ENCODE measurements around the gene GPRC5B. TPM values are rescaled to one million over a fixed set of nuclear protein-coding genes. Genes with fewer than 3 reads are reported as not detected.

Gene GPRC5B
- total and polyA plus RNA-seq, 5 donors from 2014 or later = 0.14 to 0.42 (median 0.26) TPM; not detected in 1

DNA sequence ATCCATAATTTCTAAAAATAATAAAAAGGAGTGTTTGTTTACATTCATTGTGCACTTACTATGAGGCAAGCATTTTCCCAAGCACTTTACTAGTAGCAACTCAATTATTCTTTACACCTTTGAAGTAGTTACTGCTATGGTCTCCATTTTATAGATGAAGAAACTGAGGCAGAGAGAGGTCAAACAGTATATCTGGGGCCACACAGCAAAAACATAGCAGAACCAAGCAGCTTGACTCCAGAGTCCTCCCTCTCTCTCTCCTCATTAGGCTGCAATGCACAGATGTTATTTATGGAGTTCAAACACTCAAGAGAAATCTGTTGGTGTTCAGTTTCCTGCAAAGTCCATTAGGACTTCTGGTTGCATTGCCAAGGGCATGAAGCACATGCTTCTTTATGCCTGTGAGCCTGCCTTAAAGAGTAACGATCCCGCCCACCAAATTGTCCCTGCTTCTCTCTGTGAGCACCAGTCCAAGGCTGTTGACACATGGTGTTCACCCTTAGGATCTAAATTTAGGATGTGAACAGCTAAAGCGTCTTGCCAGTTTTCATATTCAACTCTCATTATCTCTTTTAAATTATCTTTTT lies 44.0 kb downstream of the GPRC5B start:
- Histone ChIP-seq H3K27ac (ENCODE audit: insufficient read depth, low read length, poor library complexity, severe bottlenecking) (no peak overlapping the region), H3K36me3 (ENCODE audit: control insufficient read depth, insufficient read depth, low read length) (no peaks in the 10 kb centered on the region), H3K4me1 (ENCODE audit: control insufficient read depth, insufficient read depth, low read length, poor library complexity, severe bottlenecking) (no peaks in the 10 kb centered on the region), H3K9me3 (ENCODE audit: control insufficient read depth in 2 of 2, low read length in 2 of 2) (no peaks in the 10 kb centered on the region), H3K4me3 (ENCODE audit: low read depth, low read length) (no peak overlapping the region), H3K27me3 (ENCODE audit: control insufficient read depth, insufficient read depth, low read length) (no peaks in the 10 kb centered on the region)
- no peak for ATAC-seq (ENCODE audit: low read depth in 2 of 2)
- H3K27ac Mint-ChIP-seq = no peak overlapping the region
- H3K36me3 Mint-ChIP-seq = no peaks in the 10 kb centered on the region
- H3K4me1 Mint-ChIP-seq = no peaks in the 10 kb centered on the region
- no peak overlapping the region for H3K4me3 Mint-ChIP-seq
- H3K27me3 Mint-ChIP-seq = peaks cover 5% of the 10 kb centered on the region
- DNase-seq = no peak
- H3K9me3 Mint-ChIP-seq = no peaks in the 10 kb centered on the region

DNA sequence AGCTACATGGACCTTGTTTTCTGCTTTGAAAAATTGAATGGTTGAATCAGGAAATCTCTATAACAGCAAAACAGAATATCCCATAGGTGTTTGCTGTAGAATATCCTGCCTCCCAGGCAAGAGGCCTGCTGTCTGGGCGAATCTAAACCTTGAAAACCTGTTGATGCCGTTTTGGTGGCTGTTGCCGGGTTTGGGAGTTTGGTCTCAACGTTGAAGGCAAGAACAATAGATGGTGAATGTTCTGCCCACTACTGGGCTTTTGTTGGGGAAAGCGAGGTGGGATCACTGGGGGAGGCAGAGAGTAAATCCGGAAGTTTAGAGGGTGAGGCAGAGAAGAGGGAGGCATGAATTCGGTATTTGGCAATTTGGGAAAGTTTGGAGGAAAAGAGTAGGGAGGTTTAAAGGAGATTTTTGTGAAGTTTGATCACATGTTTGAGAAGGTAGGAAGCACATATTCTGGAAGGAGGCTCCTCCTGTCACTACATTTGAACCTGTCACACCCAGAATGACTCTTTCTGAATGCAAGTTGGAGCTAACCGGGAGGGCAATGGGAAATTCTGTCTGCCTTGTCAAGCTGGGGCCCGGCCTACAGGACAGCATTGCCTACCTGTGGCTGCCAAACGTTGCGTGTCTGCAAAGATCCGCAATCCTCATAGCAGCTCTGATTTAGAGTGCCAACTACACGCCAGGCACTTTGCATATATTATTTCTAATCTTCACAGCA lies 46.5 kb downstream of the GPRC5B start:
- no peak overlapping the region for H3K27ac Mint-ChIP-seq
- no peak for DNase-seq

DNA sequence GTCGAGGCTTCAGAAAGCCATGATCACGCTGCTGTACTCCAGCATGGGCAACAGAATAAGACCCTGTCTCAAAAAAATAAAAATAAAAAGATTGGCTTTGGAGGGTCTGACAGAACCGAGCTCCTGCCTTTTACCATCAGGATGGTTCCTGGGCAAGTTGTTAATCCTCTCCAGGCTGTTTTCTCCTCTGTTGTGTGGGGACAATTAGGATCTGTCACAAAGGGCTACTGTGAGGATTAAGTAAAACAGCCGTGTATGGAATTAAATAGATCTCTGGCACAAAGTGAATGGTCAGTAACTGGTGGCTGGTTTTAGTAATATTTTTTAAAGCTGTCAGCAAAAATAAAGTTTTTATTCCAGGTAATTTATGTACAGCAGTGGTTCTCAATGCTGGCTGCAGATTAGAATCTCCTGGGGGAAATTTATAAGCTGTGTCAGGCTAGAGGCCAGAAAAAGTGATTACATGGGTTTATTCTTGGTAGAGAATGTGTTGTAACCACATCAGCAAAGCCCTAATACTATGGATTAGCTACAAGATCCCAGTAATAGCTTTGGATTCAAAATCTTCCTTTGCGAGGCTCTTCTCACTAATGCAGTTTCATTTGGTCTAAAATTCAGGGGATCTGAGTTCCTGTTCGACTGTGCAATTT lies 47.2 kb downstream of the GPRC5B start:
- Histone ChIP-seq H3K4me3 (ENCODE audit: low read depth, low read length) (no peak overlapping the region), H3K36me3 (ENCODE audit: control insufficient read depth, insufficient read depth, low read length) (no peaks in the 10 kb centered on the region), H3K27me3 (ENCODE audit: control insufficient read depth, insufficient read depth, low read length) (no peaks in the 10 kb centered on the region), H3K4me1 (ENCODE audit: control insufficient read depth, insufficient read depth, low read length, poor library complexity, severe bottlenecking) (no peaks in the 10 kb centered on the region), H3K9me3 (ENCODE audit: control insufficient read depth in 2 of 2, low read length in 2 of 2) (no peaks in the 10 kb centered on the region), H3K27ac (ENCODE audit: insufficient read depth, low read length, poor library complexity, severe bottlenecking) (no peak overlapping the region)
- no peaks in the 10 kb centered on the region for H3K4me1 Mint-ChIP-seq
- no peak for DNase-seq
- no peak overlapping the region for H3K4me3 Mint-ChIP-seq
- H3K9me3 Mint-ChIP-seq = peaks cover 0 to 2% (median 0%) of the 10 kb centered on the region in 7 donors
- no peaks in the 10 kb centered on the region for H3K27me3 Mint-ChIP-seq
- H3K27ac Mint-ChIP-seq = no peak overlapping the region
- no peak for ATAC-seq (ENCODE audit: low read depth in 2 of 2)
- no peaks in the 10 kb centered on the region for H3K36me3 Mint-ChIP-seq

More for the DNA sequence above, 46.5 kb downstream of the GPRC5B start:
- Histone ChIP-seq H3K36me3 (ENCODE audit: control insufficient read depth, insufficient read depth, low read length) (no peaks in the 10 kb centered on the region), H3K4me3 (ENCODE audit: low read depth, low read length) (no peak overlapping the region), H3K4me1 (ENCODE audit: control insufficient read depth, insufficient read depth, low read length, poor library complexity, severe bottlenecking) (no peaks in the 10 kb centered on the region), H3K9me3 (ENCODE audit: control insufficient read depth in 2 of 2, low read length in 2 of 2) (no peaks in the 10 kb centered on the region), H3K27me3 (ENCODE audit: control insufficient read depth, insufficient read depth, low read length) (no peaks in the 10 kb centered on the region), H3K27ac (ENCODE audit: insufficient read depth, low read length, poor library complexity, severe bottlenecking) (no peak overlapping the region)
- ATAC-seq (ENCODE audit: low read depth in 2 of 2) = no peak
- no peaks in the 10 kb centered on the region for H3K4me1 Mint-ChIP-seq
- no peak overlapping the region for H3K4me3 Mint-ChIP-seq
- peaks cover 0 to 1% (median 0%) of the 10 kb centered on the region in 7 donors for H3K9me3 Mint-ChIP-seq
- H3K27me3 Mint-ChIP-seq = peaks cover under 1% of the 10 kb centered on the region
- H3K36me3 Mint-ChIP-seq = no peaks in the 10 kb centered on the region

DNA sequence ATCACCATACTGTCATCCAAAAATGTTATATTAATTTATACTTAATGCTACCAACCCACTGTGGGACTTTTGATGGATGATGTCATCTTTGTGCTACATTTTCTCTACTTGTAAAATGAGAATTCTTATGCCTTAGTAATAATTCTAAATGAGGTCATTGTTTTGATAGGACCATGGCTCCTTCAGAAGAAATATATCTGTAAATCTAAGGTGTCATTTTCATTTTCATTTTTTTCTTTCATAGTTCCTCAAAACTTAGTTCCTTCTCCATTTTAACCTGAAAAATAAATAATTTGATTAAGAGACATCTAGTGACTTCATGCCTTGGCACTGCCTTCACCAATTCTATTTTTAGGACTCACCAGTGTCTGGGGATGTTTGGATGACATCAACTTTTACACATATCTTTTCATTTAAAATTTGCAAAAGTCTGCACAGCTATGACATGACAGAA lies 48.7 kb downstream of the GPRC5B start:
- no peaks in the 10 kb centered on the region for H3K27me3 ChIP-seq (ENCODE audit: control insufficient read depth, insufficient read depth, low read length)
- H3K27ac ChIP-seq (ENCODE audit: insufficient read depth, low read length, poor library complexity, severe bottlenecking) = no peak overlapping the region
- ATAC-seq (ENCODE audit: low read depth in 2 of 2) (no peak), DNase-seq (no peak)
- no peaks in the 10 kb centered on the region for H3K9me3 ChIP-seq (ENCODE audit: control insufficient read depth in 2 of 2, low read length in 2 of 2)
- Mint-ChIP-seq H3K9me3 (peaks cover 0 to 2% (median 0%) of the 10 kb centered on the region in 7 donors), H3K36me3 (no peaks in the 10 kb centered on the region), H3K4me3 (no peak overlapping the region), H3K27ac (no peak overlapping the region), H3K27me3 (no peaks in the 10 kb centered on the region), H3K4me1 (no peaks in the 10 kb centered on the region)
- H3K36me3 ChIP-seq (ENCODE audit: control insufficient read depth, insufficient read depth, low read length) = no peaks in the 10 kb centered on the region
- no peaks in the 10 kb centered on the region for H3K4me1 ChIP-seq (ENCODE audit: control insufficient read depth, insufficient read depth, low read length, poor library complexity, severe bottlenecking)
- H3K4me3 ChIP-seq (ENCODE audit: low read depth, low read length) = no peak overlapping the region

DNA sequence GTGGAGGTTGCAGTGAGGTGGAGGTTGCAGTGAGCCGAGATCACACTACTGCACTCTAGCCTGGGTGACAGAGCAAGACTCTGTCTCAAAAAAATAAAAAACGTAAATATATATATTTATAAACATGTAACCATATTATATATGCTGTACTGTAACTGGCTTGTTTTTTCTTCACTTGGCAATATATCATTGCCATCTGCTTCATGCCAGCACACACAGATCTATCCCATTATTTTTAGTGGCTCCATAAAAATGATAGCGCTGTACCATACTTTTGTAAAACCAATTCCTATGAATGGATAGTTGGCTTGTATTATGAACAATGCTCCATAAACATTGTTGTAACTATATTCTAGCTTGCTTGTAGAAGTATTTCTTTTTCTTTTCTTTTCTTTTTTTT lies 49.5 kb downstream of the GPRC5B start:
- Mint-ChIP-seq H3K4me3 (no peak overlapping the region), H3K27ac (no peak overlapping the region), H3K4me1 (no peaks in the 10 kb centered on the region), H3K27me3 (no peaks in the 10 kb centered on the region), H3K9me3 (peaks cover 0 to 2% (median 0%) of the 10 kb centered on the region in 7 donors), H3K36me3 (no peaks in the 10 kb centered on the region)
- Histone ChIP-seq H3K36me3 (ENCODE audit: control insufficient read depth, insufficient read depth, low read length) (no peaks in the 10 kb centered on the region), H3K9me3 (ENCODE audit: control insufficient read depth in 2 of 2, low read length in 2 of 2) (no peaks in the 10 kb centered on the region), H3K4me3 (ENCODE audit: low read depth, low read length) (no peak overlapping the region), H3K27me3 (ENCODE audit: control insufficient read depth, insufficient read depth, low read length) (no peaks in the 10 kb centered on the region), H3K4me1 (ENCODE audit: control insufficient read depth, insufficient read depth, low read length, poor library complexity, severe bottlenecking) (no peaks in the 10 kb centered on the region), H3K27ac (ENCODE audit: insufficient read depth, low read length, poor library complexity, severe bottlenecking) (no peak overlapping the region)
- DNase-seq (no peak), ATAC-seq (ENCODE audit: low read depth in 2 of 2) (no peak)

DNA sequence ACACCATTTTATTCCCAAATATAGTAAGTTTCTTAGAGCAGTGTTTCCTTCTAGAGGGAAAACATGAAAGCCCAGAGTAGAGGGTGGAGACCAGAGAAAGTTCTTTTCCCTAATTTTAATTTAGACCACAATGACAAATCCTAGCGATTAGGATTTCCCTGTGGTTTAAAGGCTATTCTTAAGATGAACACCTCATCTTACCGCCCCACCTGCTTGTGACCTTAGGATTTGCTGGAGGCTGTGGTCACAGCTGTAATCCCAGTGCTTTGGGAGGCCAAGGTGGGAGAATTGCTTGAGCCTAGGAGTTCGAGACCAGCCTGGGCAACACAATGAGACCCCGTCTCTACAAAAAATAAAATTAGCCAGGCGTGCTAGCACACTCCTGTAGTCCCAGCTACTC lies 51.1 kb downstream of the GPRC5B start:
- no peak for ATAC-seq (ENCODE audit: low read depth in 2 of 2)
- no peaks in the 10 kb centered on the region for H3K4me1 Mint-ChIP-seq
- no peak overlapping the region for H3K27ac Mint-ChIP-seq
- H3K9me3 Mint-ChIP-seq = peaks cover 0 to 2% (median 0%) of the 10 kb centered on the region in 7 donors
- no peak overlapping the region for H3K4me3 Mint-ChIP-seq
- Histone ChIP-seq H3K4me1 (ENCODE audit: control insufficient read depth, insufficient read depth, low read length, poor library complexity, severe bottlenecking) (no peaks in the 10 kb centered on the region), H3K27ac (ENCODE audit: insufficient read depth, low read length, poor library complexity, severe bottlenecking) (no peak overlapping the region), H3K27me3 (ENCODE audit: control insufficient read depth, insufficient read depth, low read length) (no peaks in the 10 kb centered on the region), H3K36me3 (ENCODE audit: control insufficient read depth, insufficient read depth, low read length) (no peaks in the 10 kb centered on the region), H3K9me3 (ENCODE audit: control insufficient read depth in 2 of 2, low read length in 2 of 2) (no peaks in the 10 kb centered on the region), H3K4me3 (ENCODE audit: low read depth, low read length) (no peak overlapping the region)
- no peaks in the 10 kb centered on the region for H3K27me3 Mint-ChIP-seq
- no peaks in the 10 kb centered on the region for H3K36me3 Mint-ChIP-seq
- DNase-seq = no peak

DNA sequence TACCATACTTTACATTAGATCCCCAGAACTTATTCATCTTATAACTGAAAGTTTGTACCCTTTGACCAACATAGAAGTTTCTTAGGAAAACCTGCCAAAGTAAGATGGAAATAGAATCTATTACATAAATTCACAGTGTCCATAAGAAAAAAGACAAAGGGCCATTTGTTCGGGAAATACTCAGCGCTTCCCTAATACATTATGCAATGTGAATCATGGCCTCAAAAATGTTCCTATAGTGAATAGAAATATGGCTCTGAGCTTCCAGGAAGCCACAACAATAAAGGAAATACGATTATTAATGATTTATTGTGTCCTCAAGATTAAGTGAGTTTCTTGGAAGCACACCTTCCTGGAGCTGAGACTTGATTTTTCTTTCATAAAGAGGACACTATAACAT lies 51.5 kb downstream of the GPRC5B start:
- Histone ChIP-seq H3K27me3 (ENCODE audit: control insufficient read depth, insufficient read depth, low read length) (no peaks in the 10 kb centered on the region), H3K27ac (ENCODE audit: insufficient read depth, low read length, poor library complexity, severe bottlenecking) (no peak overlapping the region), H3K4me3 (ENCODE audit: low read depth, low read length) (no peak overlapping the region), H3K36me3 (ENCODE audit: control insufficient read depth, insufficient read depth, low read length) (no peaks in the 10 kb centered on the region), H3K4me1 (ENCODE audit: control insufficient read depth, insufficient read depth, low read length, poor library complexity, severe bottlenecking) (no peaks in the 10 kb centered on the region), H3K9me3 (ENCODE audit: control insufficient read depth in 2 of 2, low read length in 2 of 2) (no peaks in the 10 kb centered on the region)
- DNase-seq (no peak), ATAC-seq (ENCODE audit: low read depth in 2 of 2) (no peak)
- Mint-ChIP-seq H3K4me1 (no peaks in the 10 kb centered on the region), H3K27me3 (no peaks in the 10 kb centered on the region), H3K9me3 (peaks cover 0 to 2% (median 0%) of the 10 kb centered on the region in 7 donors), H3K27ac (no peak overlapping the region), H3K36me3 (no peaks in the 10 kb centered on the region), H3K4me3 (no peak overlapping the region)
